ENCODE results near the gene MAL.

DNA sequence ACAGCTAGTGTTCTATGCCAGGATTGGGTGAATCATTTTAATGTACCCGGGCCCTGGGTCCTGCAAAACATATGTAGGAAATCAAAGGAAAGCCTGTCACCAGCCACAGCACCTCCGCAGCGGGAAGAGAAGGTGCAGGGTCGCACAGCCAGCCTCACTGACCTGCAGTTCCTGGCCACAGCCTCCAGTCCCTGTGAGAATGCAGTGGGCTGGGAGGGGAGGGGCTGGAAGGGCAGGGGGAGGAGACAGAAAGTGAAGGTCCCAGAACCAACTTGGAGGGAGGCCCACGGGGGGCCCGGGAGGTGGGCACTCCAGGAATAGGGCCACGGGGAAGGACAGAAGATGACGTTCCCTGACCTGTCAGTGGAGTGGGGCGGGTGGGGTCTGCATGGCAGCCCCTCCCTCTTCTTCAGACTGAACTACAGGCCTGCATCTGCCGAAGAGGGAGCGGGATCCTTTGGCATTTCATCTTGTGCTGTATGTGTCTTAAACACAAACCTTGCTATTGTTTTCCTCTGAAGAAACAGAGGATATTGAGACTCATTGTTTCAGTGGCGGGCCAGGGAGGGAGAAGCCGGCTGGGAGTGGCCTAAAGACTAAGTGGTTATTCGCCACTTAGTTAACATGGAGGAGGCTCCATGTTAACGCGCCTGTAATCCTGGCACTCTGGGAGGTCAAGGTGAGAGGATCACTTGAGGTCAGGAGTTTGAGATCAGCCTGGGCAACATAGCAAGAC, 7.5 kb downstream of the MAL start:
- TF ChIP-seq BHLHE40 (IDR thresholded peaks at IDR 0.05; ENCODE audit: borderline replicate concordance) = no peak
- no peak for TF ChIP-seq HDGF (IDR thresholded peaks at IDR 0.05; ENCODE audit: borderline replicate concordance)
- TF ChIP-seq L3MBTL2 (conservative IDR thresholded peaks at IDR 0.05) = no peak
- TF ChIP-seq NFRKB (IDR thresholded peaks at IDR 0.05) = no peak
- TF ChIP-seq CTBP1 (IDR thresholded peaks at IDR 0.05; ENCODE audit: borderline replicate concordance) = no peak
- TF ChIP-seq SUZ12 (IDR thresholded peaks at IDR 0.05) = no peak
- TF ChIP-seq SP1 (IDR thresholded peaks at IDR 0.05) = no peak
- TF ChIP-seq FOXA1 (IDR thresholded peaks at IDR 0.05) = no peak
- TF ChIP-seq, protein P1, sequence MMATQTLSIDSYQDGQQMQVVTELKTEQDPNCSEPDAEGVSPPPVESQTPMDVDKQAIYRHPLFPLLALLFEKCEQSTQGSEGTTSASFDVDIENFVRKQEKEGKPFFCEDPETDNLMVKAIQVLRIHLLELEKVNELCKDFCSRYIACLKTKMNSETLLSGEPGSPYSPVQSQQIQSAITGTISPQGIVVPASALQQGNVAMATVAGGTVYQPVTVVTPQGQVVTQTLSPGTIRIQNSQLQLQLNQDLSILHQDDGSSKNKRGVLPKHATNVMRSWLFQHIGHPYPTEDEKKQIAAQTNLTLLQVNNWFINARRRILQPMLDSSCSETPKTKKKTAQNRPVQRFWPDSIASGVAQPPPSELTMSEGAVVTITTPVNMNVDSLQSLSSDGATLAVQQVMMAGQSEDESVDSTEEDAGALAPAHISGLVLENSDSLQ (IDR thresholded peaks at IDR 0.05) = no peak
- TF ChIP-seq FOXM1 (IDR thresholded peaks at IDR 0.05; ENCODE audit: borderline replicate concordance) = no peak
